Measurements from ENCODE around the gene SEMA4D.

Gene SEMA4D

GRCh38 chr9:89466451-89467277, 31.2 kb downstream of the SEMA4D start:
- DNase-seq (ENCODE audit: low read depth) = no peak
- no peak for TF ChIP-seq CTCF (conservative IDR thresholded peaks at IDR 0.05; ENCODE audit: low read depth, low read length)
- H3K4me3 ChIP-seq (ENCODE audit: low read depth, low read length) = no peak overlapping the region

DNA sequence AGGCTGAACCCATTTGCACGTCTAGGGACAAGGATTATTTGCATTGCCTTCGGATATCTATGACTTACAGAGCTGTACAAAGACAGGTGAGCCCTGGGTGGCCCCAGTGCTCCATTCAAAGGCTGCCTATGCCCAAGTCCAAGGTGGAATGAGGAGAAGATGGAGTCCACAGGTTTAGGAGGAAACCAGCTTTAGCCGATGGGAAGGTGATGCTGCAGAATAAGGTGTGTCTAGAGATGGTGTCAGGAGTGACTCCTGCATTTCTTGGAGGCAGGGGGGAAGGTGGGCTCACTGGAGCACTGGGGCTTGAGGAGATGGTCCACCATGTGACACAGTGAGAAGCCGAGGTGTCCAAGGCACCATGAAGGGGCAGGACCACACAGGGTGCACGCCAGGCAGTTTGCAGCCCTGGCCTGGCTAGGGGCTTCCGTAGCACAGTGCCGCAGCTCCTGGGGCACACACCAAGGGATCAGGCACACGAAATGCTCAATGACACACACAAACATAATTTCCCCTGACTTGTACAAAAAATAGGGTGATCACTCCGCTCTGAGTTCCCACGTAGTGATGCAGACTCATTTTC, 32.1 kb downstream of the SEMA4D start:
- H3K4me3 ChIP-seq (ENCODE audit: low read depth, low read length) = no peak overlapping the region
- TF ChIP-seq CTCF (conservative IDR thresholded peaks at IDR 0.05; ENCODE audit: low read depth, low read length) = no peak
- DNase-seq (ENCODE audit: low read depth) = no peak

- no peak for TF ChIP-seq CTCF (conservative IDR thresholded peaks at IDR 0.05; ENCODE audit: low read depth, low read length)
- no peak for DNase-seq (ENCODE audit: low read depth)
- H3K4me3 ChIP-seq (ENCODE audit: low read depth, low read length) = no peak overlapping the region
Measured at GRCh38 chr9:89465001-89465451, 32.9 kb downstream of the SEMA4D start.

DNA sequence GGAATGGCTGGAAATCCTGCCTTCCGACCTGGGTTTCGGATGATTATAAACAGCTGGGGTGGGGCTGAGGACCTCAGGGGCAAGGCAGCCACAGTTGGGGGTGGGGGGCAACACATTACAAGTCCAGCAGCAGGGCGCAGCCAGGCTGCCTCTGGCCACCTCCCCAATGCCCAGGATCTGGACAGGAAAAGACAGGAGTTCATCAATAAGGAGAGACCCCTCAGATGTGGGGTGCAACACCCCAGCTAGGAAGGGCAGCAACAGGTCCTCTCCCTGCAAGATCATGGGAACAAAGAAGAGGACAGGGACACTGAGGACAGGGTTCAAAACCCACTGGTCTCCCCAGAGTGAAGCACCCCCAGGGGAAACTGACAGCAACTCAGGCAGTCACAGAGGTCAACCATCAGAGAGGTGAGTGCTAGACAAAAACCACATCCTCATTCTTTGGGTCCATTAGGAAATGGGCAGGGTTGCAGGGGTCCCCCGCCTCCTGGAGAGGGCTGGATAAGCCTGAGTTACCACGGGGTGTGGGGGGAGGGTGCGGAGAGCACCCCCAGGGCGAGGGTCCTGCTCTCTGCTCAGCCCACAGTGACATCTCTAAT, 33.5 kb downstream of the SEMA4D start:
- H3K4me3 ChIP-seq (ENCODE audit: low read depth, low read length) = no peak overlapping the region
- DNase-seq (ENCODE audit: low read depth) = no peak
- no peak for TF ChIP-seq CTCF (conservative IDR thresholded peaks at IDR 0.05; ENCODE audit: low read depth, low read length)

- H3K4me3 ChIP-seq (ENCODE audit: low read depth, low read length) = no peak overlapping the region
- no peak for DNase-seq (ENCODE audit: low read depth)
- no peak for TF ChIP-seq CTCF (conservative IDR thresholded peaks at IDR 0.05; ENCODE audit: low read depth, low read length)
Measured at GRCh38 chr9:89462817-89463683, 34.9 kb downstream of the SEMA4D start.

DNA sequence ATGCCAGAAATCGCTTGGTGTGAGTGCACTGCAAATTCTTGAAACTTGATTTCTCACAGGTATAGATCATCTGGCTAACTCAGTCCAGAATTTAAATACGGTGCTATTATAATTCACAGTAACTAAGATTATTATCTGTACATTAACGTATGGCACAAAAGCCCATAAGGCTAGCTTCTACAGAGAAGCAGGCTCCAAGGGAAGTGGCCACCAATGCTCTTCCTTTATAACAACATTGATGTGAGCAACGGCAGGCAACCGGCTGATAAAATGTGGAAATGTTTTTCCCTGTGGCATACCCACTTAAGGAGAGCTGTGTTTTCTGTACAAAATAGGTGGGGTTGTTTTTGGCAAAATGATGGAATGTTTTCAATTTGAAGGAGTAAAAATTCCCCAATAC, 35.7 kb downstream of the SEMA4D start:
- no peak overlapping the region for H3K4me3 ChIP-seq (ENCODE audit: low read depth, low read length)

More for the DNA sequence above, 35.7 kb downstream of the SEMA4D start:
- no peak for TF ChIP-seq CTCF (conservative IDR thresholded peaks at IDR 0.05; ENCODE audit: low read depth, low read length)
- DNase-seq (ENCODE audit: low read depth) = no peak

Measured in choroid plexus epithelial cell (primary cell).